ENCODE measurements around the gene ATP8A1.

ATP8A1 gene

GRCh38 chr4:42512226-42512625 is 144.7 kb downstream of the ATP8A1 start:
- ATAC-seq (ENCODE audit: low read depth) (no peak), DNase-seq (ENCODE audit: low spot score) (no peak)
- H3K4me3 ChIP-seq (ENCODE audit: severe bottlenecking), result no peak overlapping the region

GRCh38 chr4:42510225-42510624 is 146.7 kb downstream of the ATP8A1 start:
- no peak for ATAC-seq (ENCODE audit: low read depth)
- H3K9me3 ChIP-seq (ENCODE audit: severe bottlenecking), result no peaks in the 10 kb centered on the region
- no peaks in the 10 kb centered on the region for H3K36me3 ChIP-seq (ENCODE audit: low read depth)

More at GRCh38 chr4:42512226-42512625, 144.7 kb downstream of the ATP8A1 start:
- H3K27me3 ChIP-seq (ENCODE audit: insufficient read depth, poor library complexity, severe bottlenecking), result no peaks in the 10 kb centered on the region
- H3K4me1 ChIP-seq (ENCODE audit: insufficient read depth, poor library complexity, severe bottlenecking), result no peaks in the 10 kb centered on the region
- no peaks in the 10 kb centered on the region for H3K36me3 ChIP-seq (ENCODE audit: low read depth)
- no peak for TF ChIP-seq CTCF (IDR thresholded peaks at IDR 0.05; ENCODE audit: poor library complexity, severe bottlenecking)
- H3K9me3 ChIP-seq (ENCODE audit: severe bottlenecking), result no peaks in the 10 kb centered on the region
- H3K27ac ChIP-seq (ENCODE audit: poor library complexity, severe bottlenecking), result no peak overlapping the region

GRCh38 chr4:42501624-42502401 is 155.1 kb downstream of the ATP8A1 start:
- no peak for DNase-seq (ENCODE audit: low spot score)
- no peak for TF ChIP-seq CTCF (IDR thresholded peaks at IDR 0.05; ENCODE audit: poor library complexity, severe bottlenecking)
- no peak for ATAC-seq (ENCODE audit: low read depth)

More at GRCh38 chr4:42510225-42510624, 146.7 kb downstream of the ATP8A1 start:
- Histone ChIP-seq H3K4me3 (ENCODE audit: severe bottlenecking) (no peak overlapping the region), H3K4me1 (ENCODE audit: insufficient read depth, poor library complexity, severe bottlenecking) (no peaks in the 10 kb centered on the region), H3K27ac (ENCODE audit: poor library complexity, severe bottlenecking) (no peak overlapping the region), H3K27me3 (ENCODE audit: insufficient read depth, poor library complexity, severe bottlenecking) (no peaks in the 10 kb centered on the region)
- DNase-seq (ENCODE audit: low spot score), result no peak
- TF ChIP-seq CTCF (IDR thresholded peaks at IDR 0.05; ENCODE audit: poor library complexity, severe bottlenecking), result no peak

GRCh38 chr4:42498040-42498439 is 158.9 kb downstream of the ATP8A1 start:
- Histone ChIP-seq H3K9me3 (ENCODE audit: severe bottlenecking) (no peaks in the 10 kb centered on the region), H3K27me3 (ENCODE audit: insufficient read depth, poor library complexity, severe bottlenecking) (no peaks in the 10 kb centered on the region), H3K4me1 (ENCODE audit: insufficient read depth, poor library complexity, severe bottlenecking) (no peaks in the 10 kb centered on the region), H3K36me3 (ENCODE audit: low read depth) (no peaks in the 10 kb centered on the region), H3K4me3 (ENCODE audit: severe bottlenecking) (no peak overlapping the region), H3K27ac (ENCODE audit: poor library complexity, severe bottlenecking) (no peak overlapping the region)
- ATAC-seq (ENCODE audit: low read depth) (no peak), DNase-seq (ENCODE audit: low spot score) (no peak)
- no peak for TF ChIP-seq CTCF (IDR thresholded peaks at IDR 0.05; ENCODE audit: poor library complexity, severe bottlenecking)

More at GRCh38 chr4:42501624-42502401, 155.1 kb downstream of the ATP8A1 start:
- Histone ChIP-seq H3K36me3 (ENCODE audit: low read depth) (no peaks in the 10 kb centered on the region), H3K27me3 (ENCODE audit: insufficient read depth, poor library complexity, severe bottlenecking) (no peaks in the 10 kb centered on the region), H3K27ac (ENCODE audit: poor library complexity, severe bottlenecking) (no peak overlapping the region), H3K9me3 (ENCODE audit: severe bottlenecking) (no peaks in the 10 kb centered on the region), H3K4me3 (ENCODE audit: severe bottlenecking) (no peak overlapping the region), H3K4me1 (ENCODE audit: insufficient read depth, poor library complexity, severe bottlenecking) (no peaks in the 10 kb centered on the region)
